Tibial artery (tissue), 4 donors: ENCODE measurements around the gene ZNF516.

Experiments
- DNase-seq, 2 donors: peaks; one replicate each; pipeline ENCODE4 v3.0.0-alpha.2; 2019
- H3K27ac ChIP-seq, 2 donors: fragments of 200-600 bp; sonication (generic) in 1 of 2; 1 replicate in 1 of 2; 2 replicates in 1 of 2; pipeline ENCODE4 v1.5.1; 2018 to 2019; ENCODE audit warnings: mild to moderate bottlenecking in 1 of 2
- H3K27me3 ChIP-seq, 2 donors: fragments of 200-600 bp; sonication (generic) in 1 of 2; one replicate each; pipeline versions ENCODE4 v1.5.1 to v1.6.0; 2016 to 2019
- H3K36me3 ChIP-seq, 3 donors: fragments of 200-600 bp; sonication (generic) in 2 of 3; one replicate each; pipeline ENCODE4 v1.5.1; 2016 to 2019; ENCODE audit warnings: mild to moderate bottlenecking in 2 of 3
- H3K4me1 ChIP-seq, 4 donors: fragments of 200-600 bp; sonication (generic) in 2 of 4; 1 replicate in 3 of 4; 2 replicates in 1 of 4; pipeline ENCODE4 v1.5.1; 2016 to 2019
- H3K4me3 ChIP-seq, 2 donors: fragments of 200-600 bp; sonication (generic) in 1 of 2; 1 replicate in 1 of 2; 2 replicates in 1 of 2; pipeline ENCODE4 v1.5.1; 2018 to 2019; ENCODE audit warnings: mild to moderate bottlenecking in 2 of 2
- H3K9me3 ChIP-seq, 3 donors: fragments of 200-600 bp; sonication (generic) in 1 of 3; one replicate each; pipeline ENCODE4 v1.5.1; 2016 to 2019
- CTCF ChIP-seq, 2 experiments: fragments of 200-600 bp in 1 of 2; fragments of 450-650 bp in 1 of 2; IDR thresholded peaks; one replicate each; pipeline ENCODE4 v1.5.1; 2017 to 2019; ENCODE audit warnings: antibody characterized with exemption in 2 of 2, mild to moderate bottlenecking in 1 of 2, moderate library complexity in 1 of 2
- intact Hi-C: fragments of 100-400 bp; cut with DNase I; formaldehyde crosslinking; loops from one replicate; pipeline ENCODE4 v1.15.0; 2023; ENCODE audit warnings: low total_unique reads

The ZNF516 gene

GRCh38 chr18:76447258-76447890 lies 47.7 kb downstream of the ZNF516 start:
- peaks cover 0 to 32% (median 20%) of the 10 kb centered on the region in 4 donors for H3K4me1 ChIP-seq

GRCh38 chr18:76446321-76447257 lies 48.5 kb downstream of the ZNF516 start:
- TF ChIP-seq CTCF (IDR thresholded peaks at IDR 0.05), result no peak
- peaks cover 0 to 14% (median 13%) of the 10 kb centered on the region in 3 donors for H3K36me3 ChIP-seq
- peak overlapping the region in 1 of 2 donors; percentile 17 for H3K4me3 ChIP-seq
- DNase-seq, result no peak
- H3K27me3 ChIP-seq, result no peaks in the 10 kb centered on the region
- peak overlapping the region in 1 of 2 donors; percentile 25 for H3K27ac ChIP-seq
- intact Hi-C loops, result no loop called here
- H3K4me1 ChIP-seq, result peaks cover 0 to 32% (median 17%) of the 10 kb centered on the region in 4 donors
- H3K9me3 ChIP-seq, result no peaks in the 10 kb centered on the region

More at GRCh38 chr18:76447258-76447890, 47.7 kb downstream of the ZNF516 start:
- TF ChIP-seq CTCF (IDR thresholded peaks at IDR 0.05), result no peak
- H3K27ac ChIP-seq, result peak overlapping the region in 1 of 2 donors; percentile 25
- no peaks in the 10 kb centered on the region for H3K9me3 ChIP-seq
- intact Hi-C loops, result no loop called here
- no peaks in the 10 kb centered on the region for H3K27me3 ChIP-seq
- H3K4me3 ChIP-seq, result peak overlapping the region in 1 of 2 donors; percentile 17
- no peak for DNase-seq
- peaks cover 0 to 6% (median 5%) of the 10 kb centered on the region in 3 donors for H3K36me3 ChIP-seq

GRCh38 chr18:76445741-76446232 lies 49.3 kb downstream of the ZNF516 start:
- H3K27me3 ChIP-seq, result no peaks in the 10 kb centered on the region
- no peak overlapping the region for H3K27ac ChIP-seq
- peaks cover 0 to 29% (median 15%) of the 10 kb centered on the region in 4 donors for H3K4me1 ChIP-seq
- DNase-seq, result no peak
- no peaks in the 10 kb centered on the region for H3K9me3 ChIP-seq
- H3K36me3 ChIP-seq, result peaks cover 0 to 22% (median 19%) of the 10 kb centered on the region in 3 donors
- no peak overlapping the region for H3K4me3 ChIP-seq
- TF ChIP-seq CTCF (IDR thresholded peaks at IDR 0.05), result no peak
- intact Hi-C loops, result no loop called here

- H3K27ac ChIP-seq, result no peak overlapping the region
Measured at GRCh38 chr18:76445275-76445674, 49.8 kb downstream of the ZNF516 start.

More at GRCh38 chr18:76445275-76445674, 49.8 kb downstream of the ZNF516 start:
- no peak for DNase-seq
- Histone ChIP-seq H3K9me3 (no peaks in the 10 kb centered on the region), H3K36me3 (peaks cover 0 to 23% (median 21%) of the 10 kb centered on the region in 3 donors), H3K4me3 (no peak overlapping the region), H3K4me1 (peaks cover 0 to 26% (median 15%) of the 10 kb centered on the region in 4 donors), H3K27me3 (no peaks in the 10 kb centered on the region)
- intact Hi-C loops, result no loop called here
- TF ChIP-seq CTCF (IDR thresholded peaks at IDR 0.05), result no peak
